ENCODE data around the gene SCAMP3. TPM values are rescaled to one million over a fixed set of nuclear protein-coding genes. Genes with fewer than 3 reads are reported as not detected.

Gene SCAMP3
- polyA plus RNA-seq, 1 donor from 2014 or later: 34.6 TPM

DNA sequence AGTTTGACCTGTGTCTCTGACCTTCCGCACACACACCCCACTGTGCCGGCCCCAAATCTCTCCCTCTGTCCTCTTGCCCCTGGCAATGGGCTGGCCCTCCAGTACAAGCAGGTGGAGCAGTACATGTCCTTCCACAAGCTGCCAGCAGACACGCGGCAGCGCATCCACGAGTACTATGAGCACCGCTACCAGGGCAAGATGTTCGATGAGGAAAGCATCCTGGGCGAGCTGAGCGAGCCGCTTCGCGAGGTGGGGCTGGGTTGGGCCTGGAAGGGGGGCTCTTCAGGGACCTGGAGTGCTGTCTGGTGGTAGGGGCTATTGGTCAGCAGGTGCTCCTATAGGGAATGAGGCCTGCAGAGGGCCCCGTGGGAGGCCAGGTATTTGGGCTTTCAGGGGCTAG lies 22.9 kb upstream of the SCAMP3 start:
- Histone ChIP-seq H3K27me3 (ENCODE audit: insufficient read depth, low read depth, low read length) (no peaks in the 10 kb centered on the region), H4K20me1 (ENCODE audit: insufficient read depth) (no peaks in the 10 kb centered on the region), H3K36me3 (ENCODE audit: insufficient read depth, low read length) (no peaks in the 10 kb centered on the region), H3K4me3 (ENCODE audit: low read length) (no peak overlapping the region), H3K9ac (ENCODE audit: low read length) (no peak overlapping the region), H2AFZ (ENCODE audit: low read depth, low read length) (no peak overlapping the region), H3K9me2 (ENCODE audit: insufficient read depth, low read length) (no peaks in the 10 kb centered on the region), H3K27ac (ENCODE audit: low read length) (no peak overlapping the region), H3K9me3 (ENCODE audit: low read length) (no peaks in the 10 kb centered on the region), H3F3A (ENCODE audit: insufficient read depth, low read length, poor library complexity, severe bottlenecking) (no peaks in the 10 kb centered on the region), H3K79me2 (replicated peaks; ENCODE audit: insufficient read depth, low read length) (no peaks in the 10 kb centered on the region), H3K4me2 (ENCODE audit: low read length) (no peak overlapping the region)
- TF ChIP-seq EZH2 (IDR thresholded peaks at IDR 0.05; ENCODE audit: borderline replicate concordance, insufficient read depth, low read length, poor library complexity, severe bottlenecking) (no peak), POLR2AphosphoS5 (IDR thresholded peaks at IDR 0.05) (no peak), MXI1 (conservative IDR thresholded peaks at IDR 0.05; ENCODE audit: poor library complexity, severe bottlenecking) (no peak), SMC3 (conservative IDR thresholded peaks at IDR 0.05; ENCODE audit: poor library complexity) (no peak), RAD21 (conservative IDR thresholded peaks at IDR 0.05) (no peak), EP300 (conservative IDR thresholded peaks at IDR 0.05; ENCODE audit: poor library complexity, severe bottlenecking) (no peak), TAF1 (IDR thresholded peaks at IDR 0.05; ENCODE audit: low read depth) (no peak)
- TF ChIP-seq, protein P1, sequence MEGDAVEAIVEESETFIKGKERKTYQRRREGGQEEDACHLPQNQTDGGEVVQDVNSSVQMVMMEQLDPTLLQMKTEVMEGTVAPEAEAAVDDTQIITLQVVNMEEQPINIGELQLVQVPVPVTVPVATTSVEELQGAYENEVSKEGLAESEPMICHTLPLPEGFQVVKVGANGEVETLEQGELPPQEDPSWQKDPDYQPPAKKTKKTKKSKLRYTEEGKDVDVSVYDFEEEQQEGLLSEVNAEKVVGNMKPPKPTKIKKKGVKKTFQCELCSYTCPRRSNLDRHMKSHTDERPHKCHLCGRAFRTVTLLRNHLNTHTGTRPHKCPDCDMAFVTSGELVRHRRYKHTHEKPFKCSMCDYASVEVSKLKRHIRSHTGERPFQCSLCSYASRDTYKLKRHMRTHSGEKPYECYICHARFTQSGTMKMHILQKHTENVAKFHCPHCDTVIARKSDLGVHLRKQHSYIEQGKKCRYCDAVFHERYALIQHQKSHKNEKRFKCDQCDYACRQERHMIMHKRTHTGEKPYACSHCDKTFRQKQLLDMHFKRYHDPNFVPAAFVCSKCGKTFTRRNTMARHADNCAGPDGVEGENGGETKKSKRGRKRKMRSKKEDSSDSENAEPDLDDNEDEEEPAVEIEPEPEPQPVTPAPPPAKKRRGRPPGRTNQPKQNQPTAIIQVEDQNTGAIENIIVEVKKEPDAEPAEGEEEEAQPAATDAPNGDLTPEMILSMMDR (IDR thresholded peaks at IDR 0.05; ENCODE audit: poor library complexity, severe bottlenecking): no peak
- TF ChIP-seq, protein P2, sequence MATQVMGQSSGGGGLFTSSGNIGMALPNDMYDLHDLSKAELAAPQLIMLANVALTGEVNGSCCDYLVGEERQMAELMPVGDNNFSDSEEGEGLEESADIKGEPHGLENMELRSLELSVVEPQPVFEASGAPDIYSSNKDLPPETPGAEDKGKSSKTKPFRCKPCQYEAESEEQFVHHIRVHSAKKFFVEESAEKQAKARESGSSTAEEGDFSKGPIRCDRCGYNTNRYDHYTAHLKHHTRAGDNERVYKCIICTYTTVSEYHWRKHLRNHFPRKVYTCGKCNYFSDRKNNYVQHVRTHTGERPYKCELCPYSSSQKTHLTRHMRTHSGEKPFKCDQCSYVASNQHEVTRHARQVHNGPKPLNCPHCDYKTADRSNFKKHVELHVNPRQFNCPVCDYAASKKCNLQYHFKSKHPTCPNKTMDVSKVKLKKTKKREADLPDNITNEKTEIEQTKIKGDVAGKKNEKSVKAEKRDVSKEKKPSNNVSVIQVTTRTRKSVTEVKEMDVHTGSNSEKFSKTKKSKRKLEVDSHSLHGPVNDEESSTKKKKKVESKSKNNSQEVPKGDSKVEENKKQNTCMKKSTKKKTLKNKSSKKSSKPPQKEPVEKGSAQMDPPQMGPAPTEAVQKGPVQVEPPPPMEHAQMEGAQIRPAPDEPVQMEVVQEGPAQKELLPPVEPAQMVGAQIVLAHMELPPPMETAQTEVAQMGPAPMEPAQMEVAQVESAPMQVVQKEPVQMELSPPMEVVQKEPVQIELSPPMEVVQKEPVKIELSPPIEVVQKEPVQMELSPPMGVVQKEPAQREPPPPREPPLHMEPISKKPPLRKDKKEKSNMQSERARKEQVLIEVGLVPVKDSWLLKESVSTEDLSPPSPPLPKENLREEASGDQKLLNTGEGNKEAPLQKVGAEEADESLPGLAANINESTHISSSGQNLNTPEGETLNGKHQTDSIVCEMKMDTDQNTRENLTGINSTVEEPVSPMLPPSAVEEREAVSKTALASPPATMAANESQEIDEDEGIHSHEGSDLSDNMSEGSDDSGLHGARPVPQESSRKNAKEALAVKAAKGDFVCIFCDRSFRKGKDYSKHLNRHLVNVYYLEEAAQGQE (IDR thresholded peaks at IDR 0.05; ENCODE audit: borderline replicate concordance): no peak

GRCh38 chr1:155284476-155284875 lies 22.3 kb upstream of the SCAMP3 start:
- H2AFZ ChIP-seq (ENCODE audit: low read depth, low read length): no peak overlapping the region
- peaks cover under 1% of the 10 kb centered on the region for H3F3A ChIP-seq (ENCODE audit: insufficient read depth, low read length, poor library complexity, severe bottlenecking)
- TF ChIP-seq SMC3 (conservative IDR thresholded peaks at IDR 0.05; ENCODE audit: poor library complexity): no peak
- TF ChIP-seq EZH2 (IDR thresholded peaks at IDR 0.05; ENCODE audit: borderline replicate concordance, insufficient read depth, low read length, poor library complexity, severe bottlenecking): no peak
- TF ChIP-seq EP300 (conservative IDR thresholded peaks at IDR 0.05; ENCODE audit: poor library complexity, severe bottlenecking): no peak
- TF ChIP-seq TAF1 (IDR thresholded peaks at IDR 0.05; ENCODE audit: low read depth): no peak
- no peak for TF ChIP-seq RAD21 (conservative IDR thresholded peaks at IDR 0.05)
- TF ChIP-seq MXI1 (conservative IDR thresholded peaks at IDR 0.05; ENCODE audit: poor library complexity, severe bottlenecking): no peak
- TF ChIP-seq POLR2AphosphoS5 (IDR thresholded peaks at IDR 0.05): no peak
- TF ChIP-seq, protein P1 (IDR thresholded peaks at IDR 0.05; ENCODE audit: poor library complexity, severe bottlenecking): no peak
- H3K27me3 ChIP-seq (ENCODE audit: insufficient read depth, low read depth, low read length): no peaks in the 10 kb centered on the region
- no peak overlapping the region for H3K4me2 ChIP-seq (ENCODE audit: low read length)
- no peaks in the 10 kb centered on the region for H3K79me2 ChIP-seq (replicated peaks; ENCODE audit: insufficient read depth, low read length)
- no peaks in the 10 kb centered on the region for H3K9me3 ChIP-seq (ENCODE audit: low read length)
- H3K9me2 ChIP-seq (ENCODE audit: insufficient read depth, low read length): no peaks in the 10 kb centered on the region
- no peak overlapping the region for H3K9ac ChIP-seq (ENCODE audit: low read length)
- no peak overlapping the region for H3K27ac ChIP-seq (ENCODE audit: low read length)
- no peaks in the 10 kb centered on the region for H4K20me1 ChIP-seq (ENCODE audit: insufficient read depth)
- H3K36me3 ChIP-seq (ENCODE audit: insufficient read depth, low read length): no peaks in the 10 kb centered on the region
- H3K4me3 ChIP-seq (ENCODE audit: low read length): no peak overlapping the region
